Upper lobe of left lung (tissue), 4 donors: ENCODE data around the gene ZC3H15.
"Not testable (repeated sequence)": the region's sequence is repeated elsewhere in the genome, so short reads cannot be mapped to it uniquely, and the experiment has no call there.

Experiments used
- EP300 ChIP-seq, 4 donors: sonication (generic); formaldehyde crosslinking; IDR thresholded peaks; one replicate each; pipeline ENCODE4 v1.5.1; 2017; ENCODE audit warnings: antibody characterized with exemption in 4 of 4, control low read depth in 2 of 4
- POLR2A ChIP-seq, 4 donors: fragments of 450-650 bp; IDR thresholded peaks; one replicate each; pipeline ENCODE4 v1.5.1; 2016 to 2017; ENCODE audit warnings: antibody characterized with exemption in 4 of 4, mild to moderate bottlenecking in 2 of 4
- POLR2AphosphoS5 ChIP-seq, 2 donors: sonication (generic); formaldehyde crosslinking; IDR thresholded peaks; one replicate each; pipeline ENCODE4 v1.5.1; 2017; ENCODE audit warnings: antibody characterized with exemption in 2 of 2
- TF ChIP-seq, protein P1 (sequence below), 6 experiments: fragments of 450-650 bp in 4 of 6; fragments of 200-600 bp in 2 of 6; sonication (generic) in 2 of 6; IDR thresholded peaks; one replicate each; pipeline ENCODE4 v1.5.1; 2016 to 2019; ENCODE audit warnings: antibody characterized with exemption in 6 of 6

DNA sequence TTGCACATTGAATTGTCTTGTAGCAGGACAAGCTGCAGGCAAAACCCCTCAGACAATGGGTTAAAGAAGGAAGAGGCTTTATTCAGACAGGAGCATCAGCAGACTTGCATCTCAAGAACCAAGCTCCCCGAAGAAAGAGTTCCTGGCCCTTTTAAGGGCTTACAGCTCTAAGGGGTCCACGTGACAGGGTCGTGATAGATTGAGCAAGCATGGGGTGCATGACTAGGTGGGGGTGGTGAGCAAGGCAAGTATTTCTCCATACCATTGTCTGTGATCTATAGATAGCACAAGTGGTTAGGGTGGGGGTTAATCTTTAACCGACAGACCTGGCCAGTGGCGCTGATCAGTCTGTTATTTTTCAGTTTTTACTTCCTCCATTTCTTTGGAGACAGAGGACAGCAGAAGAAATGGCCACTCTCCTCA is 46.4 kb upstream of the ZC3H15 start:
- TF ChIP-seq, protein P1, sequence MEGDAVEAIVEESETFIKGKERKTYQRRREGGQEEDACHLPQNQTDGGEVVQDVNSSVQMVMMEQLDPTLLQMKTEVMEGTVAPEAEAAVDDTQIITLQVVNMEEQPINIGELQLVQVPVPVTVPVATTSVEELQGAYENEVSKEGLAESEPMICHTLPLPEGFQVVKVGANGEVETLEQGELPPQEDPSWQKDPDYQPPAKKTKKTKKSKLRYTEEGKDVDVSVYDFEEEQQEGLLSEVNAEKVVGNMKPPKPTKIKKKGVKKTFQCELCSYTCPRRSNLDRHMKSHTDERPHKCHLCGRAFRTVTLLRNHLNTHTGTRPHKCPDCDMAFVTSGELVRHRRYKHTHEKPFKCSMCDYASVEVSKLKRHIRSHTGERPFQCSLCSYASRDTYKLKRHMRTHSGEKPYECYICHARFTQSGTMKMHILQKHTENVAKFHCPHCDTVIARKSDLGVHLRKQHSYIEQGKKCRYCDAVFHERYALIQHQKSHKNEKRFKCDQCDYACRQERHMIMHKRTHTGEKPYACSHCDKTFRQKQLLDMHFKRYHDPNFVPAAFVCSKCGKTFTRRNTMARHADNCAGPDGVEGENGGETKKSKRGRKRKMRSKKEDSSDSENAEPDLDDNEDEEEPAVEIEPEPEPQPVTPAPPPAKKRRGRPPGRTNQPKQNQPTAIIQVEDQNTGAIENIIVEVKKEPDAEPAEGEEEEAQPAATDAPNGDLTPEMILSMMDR (IDR thresholded peaks at IDR 0.05), result not testable (repeated sequence)
- not testable (repeated sequence) for TF ChIP-seq POLR2AphosphoS5, POLR2A, EP300 (IDR thresholded peaks at IDR 0.05)
